RWPE2 (cell line): ENCODE results near the gene KATNIP.
"Not testable (repeated sequence)": the region's sequence is repeated elsewhere in the genome, so short reads cannot be mapped to it uniquely, and the experiment has no call there.

Experiments used
- ATAC-seq: fragments of 200-7000 bp; cut with Tn5 transposase; 3 replicates; pipeline ENCODE4 v1.9.1; 2021; ENCODE audit warnings: low read depth
- DNase-seq: peaks from one replicate; pipeline ENCODE4 v3.0.0-alpha.2; 2020; ENCODE audit warnings: low spot score
- H3K27ac ChIP-seq: fragments of 450-650 bp; 2 replicates; pipeline ENCODE4 v1.5.1; 2017; ENCODE audit warnings: mild to moderate bottlenecking; ENCODE audit not compliant: poor library complexity, severe bottlenecking
- H3K27me3 ChIP-seq: fragments of 250-450 bp; sonication (Bioruptor Pico); 2 replicates; pipeline ENCODE4 v1.5.1; 2021; ENCODE audit warnings: mild to moderate bottlenecking, moderate library complexity; ENCODE audit not compliant: insufficient read depth, poor library complexity, severe bottlenecking
- H3K36me3 ChIP-seq: fragments of 250-450 bp; sonication (Bioruptor Pico); 2 replicates; pipeline ENCODE4 v1.5.1; 2020; ENCODE audit warnings: low read depth, mild to moderate bottlenecking, moderate library complexity
- H3K4me1 ChIP-seq: fragments of 250-450 bp; sonication (Bioruptor Pico); 2 replicates; pipeline ENCODE4 v1.5.1; 2021; ENCODE audit warnings: mild to moderate bottlenecking, moderate library complexity; ENCODE audit not compliant: insufficient read depth, poor library complexity, severe bottlenecking
- H3K4me3 ChIP-seq: fragments of 250-450 bp; sonication (Bioruptor Pico); 2 replicates; pipeline ENCODE4 v1.5.1; 2021; ENCODE audit warnings: mild to moderate bottlenecking, moderate library complexity; ENCODE audit not compliant: severe bottlenecking
- H3K9me3 ChIP-seq: fragments of 250-450 bp; sonication (Bioruptor Pico); 2 replicates; pipeline ENCODE4 v1.5.1; 2021; ENCODE audit warnings: mild to moderate bottlenecking, moderate library complexity; ENCODE audit not compliant: severe bottlenecking
- TF ChIP-seq, protein P1 (sequence below): fragments of 450-650 bp; IDR thresholded peaks from one replicate; pipeline ENCODE4 v1.5.1; 2017; ENCODE audit warnings: mild to moderate bottlenecking, moderate library complexity; ENCODE audit not compliant: poor library complexity, severe bottlenecking

KATNIP gene

GRCh38 chr16:27564224-27564623 lies 14.3 kb downstream of the KATNIP start:
- H3K27me3 ChIP-seq = no peaks in the 10 kb centered on the region
- H3K36me3 ChIP-seq = no peaks in the 10 kb centered on the region; the same call in 1 of the 2 replicates
- no peak overlapping the region for H3K27ac ChIP-seq
- no peak for ATAC-seq
- no peak for DNase-seq
- H3K4me1 ChIP-seq = no peaks in the 10 kb centered on the region
- no peak overlapping the region for H3K4me3 ChIP-seq
- H3K9me3 ChIP-seq = no peaks in the 10 kb centered on the region
- TF ChIP-seq, protein P1, sequence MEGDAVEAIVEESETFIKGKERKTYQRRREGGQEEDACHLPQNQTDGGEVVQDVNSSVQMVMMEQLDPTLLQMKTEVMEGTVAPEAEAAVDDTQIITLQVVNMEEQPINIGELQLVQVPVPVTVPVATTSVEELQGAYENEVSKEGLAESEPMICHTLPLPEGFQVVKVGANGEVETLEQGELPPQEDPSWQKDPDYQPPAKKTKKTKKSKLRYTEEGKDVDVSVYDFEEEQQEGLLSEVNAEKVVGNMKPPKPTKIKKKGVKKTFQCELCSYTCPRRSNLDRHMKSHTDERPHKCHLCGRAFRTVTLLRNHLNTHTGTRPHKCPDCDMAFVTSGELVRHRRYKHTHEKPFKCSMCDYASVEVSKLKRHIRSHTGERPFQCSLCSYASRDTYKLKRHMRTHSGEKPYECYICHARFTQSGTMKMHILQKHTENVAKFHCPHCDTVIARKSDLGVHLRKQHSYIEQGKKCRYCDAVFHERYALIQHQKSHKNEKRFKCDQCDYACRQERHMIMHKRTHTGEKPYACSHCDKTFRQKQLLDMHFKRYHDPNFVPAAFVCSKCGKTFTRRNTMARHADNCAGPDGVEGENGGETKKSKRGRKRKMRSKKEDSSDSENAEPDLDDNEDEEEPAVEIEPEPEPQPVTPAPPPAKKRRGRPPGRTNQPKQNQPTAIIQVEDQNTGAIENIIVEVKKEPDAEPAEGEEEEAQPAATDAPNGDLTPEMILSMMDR = no peak

DNA sequence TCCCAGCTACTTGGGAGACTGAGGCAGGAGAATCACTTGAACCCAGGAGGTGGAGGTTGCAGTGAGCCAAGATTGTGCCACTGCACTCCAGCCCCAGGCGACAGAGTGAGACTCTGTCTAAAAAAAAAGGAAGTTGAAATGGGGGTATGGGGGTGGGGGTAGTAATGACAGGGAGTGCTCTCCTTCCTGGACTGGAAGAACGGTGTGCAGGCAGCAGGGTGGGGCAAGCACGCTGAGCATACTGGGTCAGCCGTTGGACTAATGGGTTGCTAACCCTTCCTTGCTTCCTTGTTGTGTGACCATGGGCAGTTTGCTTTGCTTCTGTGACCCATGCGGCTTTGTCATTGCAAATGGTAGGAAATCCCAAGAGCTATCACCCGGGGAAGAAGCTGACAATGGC lies 16.5 kb downstream of the KATNIP start:
- Histone ChIP-seq H3K4me1 (no peaks in the 10 kb centered on the region), H3K27me3 (no peaks in the 10 kb centered on the region), H3K27ac (no peak overlapping the region), H3K4me3 (no peak overlapping the region), H3K36me3 (no peaks in the 10 kb centered on the region; the same call in 1 of the 2 replicates), H3K9me3 (no peaks in the 10 kb centered on the region)
- DNase-seq = no peak
- TF ChIP-seq, protein P1 = no peak
- ATAC-seq = no peak

DNA sequence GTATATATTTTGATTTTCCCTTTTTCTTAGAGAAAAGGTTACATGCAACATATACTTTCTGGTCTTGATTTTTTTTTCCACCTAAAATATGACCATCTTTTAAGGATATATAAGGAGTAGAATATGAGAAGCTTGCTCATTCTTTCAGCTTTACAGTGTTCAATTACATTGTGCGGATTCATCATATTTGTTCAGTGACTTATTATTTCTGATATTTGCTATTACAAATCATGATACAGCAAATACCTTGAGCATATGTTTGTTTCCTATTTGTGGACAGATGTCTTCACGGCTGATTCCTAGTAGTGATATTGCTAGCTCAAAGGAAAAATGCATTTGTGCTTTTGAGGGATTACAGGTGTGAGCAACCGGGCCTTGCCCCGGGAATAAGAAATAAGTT lies 18.1 kb downstream of the KATNIP start:
- ATAC-seq (no peak), DNase-seq (no peak)
- H3K4me1 ChIP-seq = no peaks in the 10 kb centered on the region
- TF ChIP-seq, protein P1 = no peak
- H3K36me3 ChIP-seq = no peaks in the 10 kb centered on the region; the same call in 1 of the 2 replicates
- no peak overlapping the region for H3K27ac ChIP-seq
- no peaks in the 10 kb centered on the region for H3K27me3 ChIP-seq
- H3K4me3 ChIP-seq = no peak overlapping the region
- no peaks in the 10 kb centered on the region for H3K9me3 ChIP-seq

DNA sequence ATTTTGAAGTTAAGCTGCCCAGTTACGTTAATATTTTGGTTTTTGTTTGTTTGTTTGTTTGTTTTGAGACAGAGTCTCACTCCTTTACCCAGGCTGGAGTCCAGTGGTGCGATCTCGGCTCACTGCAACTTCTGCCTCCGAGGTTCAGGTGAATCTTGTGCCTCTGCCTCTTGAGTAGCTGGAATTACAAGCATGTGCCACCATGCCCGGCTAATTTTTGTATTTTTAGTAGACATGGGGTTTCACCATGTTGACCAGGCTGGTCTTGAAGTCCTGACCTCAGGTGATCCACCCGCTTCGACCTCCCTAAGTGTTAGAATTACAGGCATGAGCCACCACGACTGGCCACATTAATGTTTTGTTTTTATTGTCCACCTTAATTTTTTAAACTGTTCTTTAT lies 21.0 kb downstream of the KATNIP start:
- H3K27me3 ChIP-seq, DNase-seq, H3K27ac ChIP-seq, H3K9me3 ChIP-seq, ATAC-seq, H3K36me3 ChIP-seq, H3K4me1 ChIP-seq, H3K4me3 ChIP-seq: not testable (repeated sequence)

- Histone ChIP-seq H3K27me3 (no peaks in the 10 kb centered on the region), H3K9me3 (no peaks in the 10 kb centered on the region), H3K27ac (no peak overlapping the region), H3K4me3 (no peak overlapping the region), H3K36me3 (no peaks in the 10 kb centered on the region; the same call in 1 of the 2 replicates), H3K4me1 (no peaks in the 10 kb centered on the region)
- TF ChIP-seq, protein P1 = no peak
- no peak for DNase-seq
- no peak for ATAC-seq
These were observed 21.7 kb downstream of the KATNIP start for GRCh38 chr16:27571433-27572326.
